Measurements from ENCODE around the gene FAM83E. TPM values are rescaled to one million over a fixed set of nuclear protein-coding genes. Genes with fewer than 3 reads are reported as not detected.

Gene FAM83E
- polyA plus RNA-seq, 1 experiment: not detected

GRCh38 chr19:48644355-48644754 lies 29.5 kb upstream of the FAM83E start:
- TF ChIP-seq CTCF (IDR thresholded peaks at IDR 0.05; ENCODE audit: low read depth, low read length): no peak
- POLR2A ChIA-PET: interaction anchor here (0.6 to 2.4 kb wide), 2 partner anchors 25 to 194 kb away, joined by 3 to 11 read pairs; partner anchors contain the start of genes RPL18 and SPHK2
- Histone ChIP-seq H3K9me3 (ENCODE audit: control insufficient read depth, insufficient read depth, low read length) (no peaks in the 10 kb centered on the region), H3K27ac (ENCODE audit: low read depth, low read length) (no peak overlapping the region), H3K27me3 (ENCODE audit: control insufficient read depth, insufficient read depth, low read length) (peaks cover 2% of the 10 kb centered on the region), H3K4me3 (ENCODE audit: low read depth, low read length) (no peak overlapping the region)
- no peak for DNase-seq (ENCODE audit: low read depth, low spot score)
- CTCF ChIA-PET: interaction anchor here (0.6 to 2.3 kb wide), 2 partner anchors 199 to 442 kb away, joined by 3 to 19 read pairs; no protein-coding TSS in a partner anchor

GRCh38 chr19:48642862-48643261 lies 28.0 kb upstream of the FAM83E start:
- Histone ChIP-seq H3K27me3 (ENCODE audit: control insufficient read depth, insufficient read depth, low read length) (peaks cover 2% of the 10 kb centered on the region), H3K27ac (ENCODE audit: low read depth, low read length) (no peak overlapping the region), H3K4me3 (ENCODE audit: low read depth, low read length) (no peak overlapping the region), H3K9me3 (ENCODE audit: control insufficient read depth, insufficient read depth, low read length) (peaks cover 5% of the 10 kb centered on the region; the same call in 1 of the 2 replicates)
- TF ChIP-seq CTCF (IDR thresholded peaks at IDR 0.05; ENCODE audit: low read depth, low read length): no peak
- POLR2A ChIA-PET: no interaction called here
- no peak for DNase-seq (ENCODE audit: low read depth, low spot score)
- CTCF ChIA-PET: no interaction called here

GRCh38 chr19:48641850-48642249 lies 27.0 kb upstream of the FAM83E start:
- peaks cover 5% of the 10 kb centered on the region; the same call in 1 of the 2 replicates for H3K9me3 ChIP-seq (ENCODE audit: control insufficient read depth, insufficient read depth, low read length)
- POLR2A ChIA-PET: interaction anchor here (0.7 kb wide), 1 partner anchor 23 kb away, joined by 9 read pairs; the partner anchor contains the start of gene RPL18
- no peak overlapping the region for H3K27ac ChIP-seq (ENCODE audit: low read depth, low read length)
- TF ChIP-seq CTCF (IDR thresholded peaks at IDR 0.05; ENCODE audit: low read depth, low read length): no peak
- DNase-seq (ENCODE audit: low read depth, low spot score): no peak
- CTCF ChIA-PET: no interaction called here
- peaks cover 2% of the 10 kb centered on the region for H3K27me3 ChIP-seq (ENCODE audit: control insufficient read depth, insufficient read depth, low read length)
- H3K4me3 ChIP-seq (ENCODE audit: low read depth, low read length): no peak overlapping the region

GRCh38 chr19:48639483-48640375 lies 24.9 kb upstream of the FAM83E start:
- DNase-seq (ENCODE audit: low read depth, low spot score): no peak
- CTCF ChIA-PET: no interaction called here
- POLR2A ChIA-PET: no interaction called here

More at GRCh38 chr19:48639483-48640375, 24.9 kb upstream of the FAM83E start:
- Histone ChIP-seq H3K4me3 (ENCODE audit: low read depth, low read length) (no peak overlapping the region), H3K9me3 (ENCODE audit: control insufficient read depth, insufficient read depth, low read length) (peaks cover 5% of the 10 kb centered on the region; the same call in 1 of the 2 replicates), H3K27me3 (ENCODE audit: control insufficient read depth, insufficient read depth, low read length) (peaks cover 2% of the 10 kb centered on the region), H3K27ac (ENCODE audit: low read depth, low read length) (no peak overlapping the region)
- TF ChIP-seq CTCF (IDR thresholded peaks at IDR 0.05; ENCODE audit: low read depth, low read length): no peak

Data from AG04450 (cell line).